Embryonic facial prominence (tissue), 1 donor: ENCODE measurements around the gene GULP1.
A peak's percentile ranks its signal among the peaks of the same experiment; 100 is the strongest.

ENCODE experiments used
- DNase-seq: peaks from one replicate; pipeline ENCODE4 v3.0.0-alpha.2; 2016; ENCODE audit errors: extremely low spot score

Gene GULP1

DNA sequence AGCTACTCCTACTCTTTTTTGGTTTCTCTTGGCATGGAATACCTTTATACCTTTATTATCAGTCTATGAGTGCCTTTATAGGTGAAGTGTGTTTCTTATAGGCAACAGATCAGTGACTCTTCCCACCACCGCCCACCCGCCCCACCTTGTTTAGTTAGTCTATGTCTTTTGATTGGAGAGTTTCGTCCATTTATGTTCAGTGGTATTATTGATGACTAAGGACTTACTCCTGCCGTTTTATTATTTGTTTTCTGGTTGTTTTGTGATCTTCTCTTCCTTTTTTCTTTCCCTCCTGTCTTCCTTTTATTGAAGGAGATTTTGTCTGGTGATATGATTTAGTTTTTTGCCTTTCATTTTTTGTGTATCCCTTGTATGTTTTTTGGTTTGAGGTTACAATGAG lies 179.5 kb downstream of the GULP1 start:
- no peak for DNase-seq

DNA sequence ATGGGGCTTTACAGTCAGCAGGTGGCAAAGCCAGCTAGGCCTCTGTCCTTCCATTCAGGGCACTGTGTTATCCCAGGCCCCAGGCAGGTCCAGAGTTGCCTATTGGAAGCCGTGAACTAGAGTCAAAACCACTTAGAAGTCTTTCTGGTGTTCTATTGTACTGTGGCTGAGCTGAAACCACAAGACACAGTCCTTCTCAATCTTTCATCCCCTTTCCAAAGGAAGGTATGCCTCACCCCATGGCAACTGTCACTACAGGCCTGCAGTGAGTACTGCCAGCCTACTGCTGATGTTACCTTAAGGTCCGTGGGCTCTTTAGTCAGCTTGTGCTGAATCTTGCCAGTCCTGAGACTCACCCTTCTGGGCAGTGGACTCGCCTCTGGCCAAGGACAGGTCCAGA lies 181.6 kb downstream of the GULP1 start:
- DNase-seq = no peak

DNA sequence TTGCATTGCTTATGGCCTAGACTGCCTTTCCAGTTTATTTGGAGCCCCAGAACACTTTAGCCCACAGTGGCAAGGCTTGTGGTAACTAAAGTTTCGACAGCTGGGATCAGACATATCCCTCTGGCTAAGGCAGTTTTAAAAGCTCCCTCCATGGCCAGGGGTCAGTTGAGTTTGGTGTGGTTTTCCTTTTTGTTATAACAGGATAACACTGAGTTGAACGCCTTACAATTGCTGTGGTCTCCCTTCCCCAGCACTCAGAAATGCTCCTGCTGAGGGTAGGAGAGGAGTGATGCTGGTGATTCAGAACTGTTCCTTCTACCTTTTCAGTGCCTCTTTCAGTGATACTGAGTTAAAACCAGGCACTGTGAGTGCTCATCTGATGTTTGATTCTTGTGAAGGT lies 182.6 kb downstream of the GULP1 start:
- DNase-seq = no peak

DNA sequence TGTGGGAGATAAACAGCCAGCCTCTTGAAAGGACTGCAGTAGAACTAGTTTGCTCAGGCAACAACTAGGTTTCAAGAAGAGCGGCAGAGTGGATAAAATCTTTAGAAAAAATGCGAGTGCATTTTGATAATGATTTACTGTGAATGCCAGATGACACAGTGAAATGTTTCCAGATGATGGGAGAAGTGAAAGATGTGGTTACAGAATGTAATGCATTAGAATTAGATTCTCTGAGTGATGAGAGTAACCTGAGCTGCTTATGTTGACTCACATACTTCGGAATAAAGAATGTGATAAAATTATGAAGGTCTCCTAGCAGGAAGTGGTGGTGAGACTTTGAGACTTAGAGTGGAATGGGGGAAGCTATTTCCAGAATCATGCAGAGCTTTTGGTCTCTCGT lies 184.3 kb downstream of the GULP1 start:
- DNase-seq = peak; percentile 8

DNA sequence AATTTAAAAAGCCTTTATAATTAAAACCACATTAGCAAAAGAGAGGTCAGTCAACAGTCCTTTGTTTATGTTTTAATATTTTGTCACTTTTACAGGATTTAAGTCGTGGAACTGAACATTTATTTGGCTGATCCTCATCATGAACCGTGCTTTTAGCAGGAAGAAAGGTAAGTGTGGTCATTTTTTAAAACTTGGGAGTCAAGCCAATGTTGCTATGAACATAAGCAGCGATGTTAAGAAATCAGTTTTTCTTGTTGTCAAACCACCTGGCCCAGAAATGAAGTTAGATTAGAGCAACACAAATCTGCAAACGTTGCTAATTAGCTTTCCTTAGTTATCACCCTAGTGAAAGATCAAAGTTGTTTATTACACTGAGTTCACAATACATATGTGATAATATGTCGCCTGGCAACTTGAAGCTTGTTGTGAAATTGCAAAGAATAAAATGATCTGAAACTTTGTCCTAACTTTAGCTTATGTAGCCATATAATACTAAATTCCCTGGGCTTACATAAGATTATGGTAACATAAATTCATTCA lies 186.0 kb downstream of the GULP1 start:
- DNase-seq = no peak

DNA sequence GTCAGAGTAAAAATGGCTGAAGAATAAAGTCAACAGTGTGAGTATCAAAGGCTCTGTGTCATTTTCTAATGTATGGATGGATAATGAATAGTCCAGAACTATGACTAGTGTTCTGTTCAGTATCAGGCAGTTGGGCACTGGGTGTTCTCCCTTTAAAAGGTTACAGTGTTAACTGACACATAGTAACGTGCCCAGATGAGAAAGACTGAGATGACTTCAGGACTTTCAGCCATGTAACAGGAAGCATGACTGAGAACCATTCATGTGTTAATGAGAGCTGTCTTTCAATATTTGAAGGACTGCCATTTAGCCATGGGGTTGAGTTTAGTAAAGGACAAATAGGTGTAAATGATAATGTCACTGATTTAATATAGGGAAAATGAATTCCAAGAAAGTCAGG lies 187.1 kb downstream of the GULP1 start:
- DNase-seq = no peak

DNA sequence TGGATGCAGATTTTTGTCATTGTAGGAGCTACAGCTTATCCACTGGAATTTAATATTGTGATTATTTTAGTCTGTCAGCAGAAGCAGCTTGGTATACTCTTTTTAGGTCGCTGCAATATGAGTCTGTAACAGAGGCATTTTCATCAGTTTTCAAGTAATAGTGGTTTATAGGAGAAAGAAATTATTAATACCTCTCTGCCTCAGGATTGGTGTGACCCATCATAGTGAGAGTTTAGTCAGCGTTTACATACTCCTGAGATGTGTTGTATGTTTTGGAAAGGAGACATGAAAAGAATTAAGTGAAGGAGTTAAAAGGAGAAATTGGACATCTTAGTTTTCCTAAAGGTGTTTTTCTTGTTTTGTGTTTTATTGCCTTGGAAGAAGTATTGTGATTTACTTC lies 189.8 kb downstream of the GULP1 start:
- no peak for DNase-seq

DNA sequence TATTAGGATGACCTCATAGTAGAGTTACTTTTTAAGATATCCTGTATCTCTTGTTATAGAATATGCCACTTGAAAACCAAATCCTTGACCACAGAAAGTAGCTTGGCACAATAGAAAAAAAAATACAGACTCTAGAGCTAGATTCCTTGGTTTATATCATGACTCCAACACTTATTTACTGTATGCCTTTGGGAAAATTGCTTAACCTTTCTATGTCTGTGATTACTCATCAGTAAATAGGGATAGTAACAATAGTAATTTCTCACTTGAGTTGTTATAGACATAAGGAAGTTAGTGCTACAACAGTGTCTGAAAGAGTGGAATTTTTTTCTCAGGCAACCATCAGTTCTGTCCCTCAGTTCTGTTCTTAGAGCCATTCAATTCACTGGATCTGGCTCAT lies 193.8 kb downstream of the GULP1 start:
- DNase-seq = no peak

DNA sequence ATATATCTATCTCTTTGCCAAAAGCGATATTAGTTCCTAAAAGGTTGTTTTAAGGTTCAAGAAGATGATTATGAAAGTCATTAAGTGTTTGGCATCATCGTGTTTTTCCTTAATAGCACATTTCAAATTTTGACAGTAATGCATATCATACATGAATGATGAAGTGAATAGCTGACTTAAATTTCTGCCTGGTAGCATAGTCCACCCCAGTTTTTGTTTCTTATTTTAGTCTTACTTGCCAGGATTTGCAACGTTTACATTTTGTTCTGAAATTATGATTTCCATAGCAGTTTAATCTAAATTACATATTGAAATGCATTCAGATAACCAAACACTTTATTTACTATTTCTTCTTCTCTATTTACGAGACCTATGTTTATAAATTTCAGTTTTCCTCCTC lies 201.1 kb downstream of the GULP1 start:
- no peak for DNase-seq

DNA sequence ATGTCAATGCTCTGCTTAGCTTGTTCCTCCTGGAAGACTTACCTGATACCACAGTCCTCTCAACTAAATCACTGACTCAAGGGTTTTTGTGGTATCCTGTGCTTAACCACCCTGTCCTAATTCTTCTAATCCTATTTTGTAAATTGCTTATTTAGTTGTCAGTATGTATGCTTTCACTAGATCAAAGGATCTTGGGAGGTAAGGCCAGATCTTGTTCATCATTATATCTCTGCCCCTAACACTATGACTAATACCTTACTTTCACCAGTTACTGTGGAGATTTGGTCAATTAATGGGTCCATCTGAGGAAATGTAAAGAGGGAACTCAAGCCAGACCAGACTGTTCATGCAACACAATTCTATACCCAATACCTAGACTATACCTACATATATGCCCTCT lies 203.2 kb downstream of the GULP1 start:
- DNase-seq = no peak

DNA sequence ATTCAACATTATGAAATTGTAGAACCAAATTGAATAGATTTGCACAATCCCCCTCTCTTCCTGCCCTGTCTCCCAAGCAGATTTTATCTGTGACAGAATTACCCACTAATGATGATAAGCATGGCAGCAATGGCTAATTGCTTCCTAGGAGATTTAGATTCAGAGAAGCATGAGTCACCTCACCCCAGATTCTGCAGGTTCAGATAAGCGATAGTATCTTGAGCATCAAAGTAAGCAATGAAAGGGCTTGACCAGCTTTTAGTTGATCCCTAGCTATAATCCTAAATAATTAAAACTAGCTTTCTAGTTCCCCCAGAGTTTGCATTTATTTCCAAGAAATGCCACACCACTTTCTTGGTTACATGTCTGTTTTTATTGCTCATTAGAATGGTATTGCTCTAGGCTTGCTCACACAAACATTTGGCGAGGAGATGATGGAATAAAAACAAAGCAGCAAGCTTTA lies 204.3 kb downstream of the GULP1 start:
- no peak for DNase-seq

DNA sequence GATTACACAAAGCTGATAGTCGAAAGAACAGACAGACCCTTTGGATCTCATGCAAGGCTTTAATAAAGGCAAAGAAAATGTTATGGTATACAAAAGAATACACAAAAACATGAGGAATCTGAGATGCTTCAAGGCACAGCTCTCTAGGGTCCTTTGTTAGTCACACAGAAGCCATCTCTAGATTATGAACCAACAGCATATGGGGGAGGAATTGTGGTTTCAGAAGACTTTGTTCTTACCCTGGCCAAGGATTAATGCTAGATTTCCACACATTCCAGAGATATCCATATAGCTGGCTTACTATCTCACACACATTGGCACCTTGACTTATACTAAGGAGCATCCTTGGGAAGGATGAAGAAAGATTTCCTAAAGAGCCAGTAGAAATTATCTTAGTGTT lies 206.1 kb downstream of the GULP1 start:
- no peak for DNase-seq

DNA sequence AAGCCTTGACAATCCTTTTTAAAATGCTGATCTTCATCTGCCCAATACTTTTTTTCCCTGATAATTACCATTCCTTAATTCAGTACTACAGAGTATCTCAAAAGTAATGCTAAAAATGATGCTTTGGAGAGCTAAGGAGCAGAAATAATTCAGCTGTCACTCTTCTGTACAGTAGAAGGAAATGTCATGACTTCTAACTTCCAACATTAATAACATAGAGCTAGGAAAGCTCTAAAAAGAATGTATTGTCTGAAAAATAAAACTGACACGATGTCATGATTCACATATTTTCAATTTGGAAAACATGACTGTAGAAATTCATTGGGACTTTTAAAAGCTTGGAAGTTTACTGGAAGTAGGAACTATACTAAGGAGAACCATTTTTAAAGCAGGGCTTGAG lies 212.3 kb downstream of the GULP1 start:
- no peak for DNase-seq

DNA sequence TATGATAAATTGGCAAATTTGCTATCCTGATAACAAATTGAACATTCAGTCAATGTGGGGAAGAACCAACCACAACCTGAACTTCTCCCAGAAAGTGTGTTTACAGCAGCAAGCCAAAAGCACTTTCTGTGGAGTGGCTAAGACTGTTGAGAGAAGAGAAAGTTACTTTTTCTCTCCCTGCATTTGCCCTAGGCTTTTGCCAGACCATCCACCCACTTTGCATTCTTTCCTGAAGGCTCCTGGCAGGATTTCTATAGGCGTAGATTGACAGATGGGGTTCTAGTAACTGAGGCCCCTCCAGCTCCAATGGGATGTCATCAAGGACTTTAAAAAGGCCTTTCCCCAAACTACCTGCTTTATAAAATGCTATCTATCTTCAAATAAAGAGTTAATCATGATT lies 215.2 kb downstream of the GULP1 start:
- DNase-seq = no peak

DNA sequence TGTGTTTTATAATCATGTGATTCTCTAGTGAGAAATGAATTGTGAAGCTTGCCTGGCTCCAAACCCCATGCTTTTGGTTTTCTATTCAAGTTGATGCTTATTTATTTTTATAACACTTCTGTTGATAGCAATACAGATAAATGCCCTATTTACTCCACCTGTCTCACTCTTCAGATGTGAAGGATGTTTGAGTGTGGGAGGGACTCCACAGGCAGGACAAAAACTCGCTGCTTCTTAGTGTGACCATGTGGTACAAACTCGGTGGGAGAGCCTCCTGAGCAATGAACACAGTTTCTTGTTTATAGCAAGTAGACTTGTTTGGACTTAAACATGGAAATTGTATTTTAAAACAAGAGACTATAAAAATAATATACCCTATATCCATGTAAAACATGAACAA lies 219.7 kb downstream of the GULP1 start:
- DNase-seq = no peak

DNA sequence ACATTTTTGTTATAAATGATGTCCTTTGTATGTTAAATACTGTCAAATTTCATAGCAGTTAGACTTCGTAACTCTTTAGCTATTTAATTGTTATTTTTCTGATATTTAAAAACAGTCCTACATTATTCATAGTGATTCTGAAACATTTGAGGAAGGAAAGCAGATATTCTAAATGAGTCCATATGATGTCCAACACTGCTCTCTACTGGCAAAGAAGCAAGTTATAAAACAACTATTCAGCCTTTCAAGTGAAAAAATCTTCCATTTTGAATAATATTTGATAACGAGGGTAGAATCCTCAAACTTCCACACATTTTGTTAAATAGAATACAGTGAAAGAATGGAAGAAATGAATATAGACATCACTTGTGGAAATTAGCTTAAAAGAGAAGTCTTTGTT lies 220.8 kb downstream of the GULP1 start:
- DNase-seq = peak; percentile 66

DNA sequence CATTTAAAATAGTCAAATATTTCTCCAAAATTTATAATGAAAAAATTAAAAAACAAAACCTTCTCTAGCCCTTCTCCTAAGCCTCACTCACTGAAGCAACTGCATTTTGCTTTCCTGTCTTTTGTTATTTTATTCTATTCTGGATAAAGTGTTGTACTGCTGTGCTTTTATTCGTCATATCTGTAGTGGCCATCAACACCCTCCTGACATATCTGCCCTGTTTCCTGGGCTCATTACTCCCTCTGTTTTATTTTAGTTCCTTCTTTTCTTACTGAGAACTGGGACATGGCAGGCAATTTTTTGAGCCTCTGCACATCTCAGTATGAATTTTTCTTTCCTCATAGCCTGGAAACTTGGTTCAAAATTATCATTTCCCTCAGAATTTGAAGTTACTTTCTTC lies 224.2 kb downstream of the GULP1 start:
- DNase-seq = no peak

DNA sequence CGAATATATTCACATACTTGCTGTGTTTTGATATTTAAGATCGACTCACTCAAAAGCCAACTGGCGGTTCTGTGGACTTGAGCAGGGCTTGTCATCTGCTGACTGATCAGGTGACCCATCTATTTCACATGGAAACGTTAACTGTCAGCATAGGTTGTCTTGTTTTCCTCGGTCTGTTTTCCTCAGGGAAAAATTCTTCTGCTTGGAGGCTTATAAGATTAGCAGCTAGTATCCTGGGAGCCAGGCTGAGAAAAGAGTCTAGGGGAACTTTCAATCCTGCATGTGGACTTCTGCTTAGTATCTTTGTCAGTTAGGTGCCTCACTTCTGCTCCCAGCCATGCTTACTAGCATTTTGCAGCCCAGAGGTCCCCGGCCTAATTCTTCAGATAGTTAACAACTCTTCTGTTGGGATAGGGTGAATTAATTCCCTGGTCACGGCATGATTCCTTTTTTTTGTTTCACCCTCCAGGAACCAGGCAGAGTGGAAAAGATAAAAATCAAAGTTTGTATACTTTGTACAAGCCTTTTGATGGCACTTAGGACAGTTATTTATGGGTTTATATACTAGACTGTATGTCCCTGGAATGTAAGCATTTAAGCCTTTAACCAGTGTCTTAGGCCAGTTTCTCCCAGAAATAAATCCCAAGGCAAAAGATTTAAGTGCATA lies 226.0 kb downstream of the GULP1 start:
- DNase-seq = no peak

DNA sequence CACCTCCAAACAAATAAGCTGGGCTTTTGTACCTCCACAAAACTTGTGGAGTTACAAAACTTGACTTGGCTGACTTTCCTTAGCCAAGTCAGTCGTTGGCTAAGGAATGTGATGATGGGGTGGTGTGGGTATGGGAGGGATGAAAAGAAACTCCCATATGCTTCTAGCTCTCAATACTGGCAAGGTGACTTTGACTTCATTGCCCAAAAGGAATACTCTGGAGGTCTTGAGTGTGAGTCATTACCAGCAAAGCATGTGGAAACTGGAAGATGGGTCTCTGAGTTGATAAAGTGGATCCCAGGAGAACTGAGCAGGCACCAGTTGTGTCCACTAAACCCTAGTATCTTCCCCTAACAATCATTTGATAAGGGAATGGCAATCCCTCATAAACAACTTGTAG lies 226.7 kb downstream of the GULP1 start:
- no peak for DNase-seq

DNA sequence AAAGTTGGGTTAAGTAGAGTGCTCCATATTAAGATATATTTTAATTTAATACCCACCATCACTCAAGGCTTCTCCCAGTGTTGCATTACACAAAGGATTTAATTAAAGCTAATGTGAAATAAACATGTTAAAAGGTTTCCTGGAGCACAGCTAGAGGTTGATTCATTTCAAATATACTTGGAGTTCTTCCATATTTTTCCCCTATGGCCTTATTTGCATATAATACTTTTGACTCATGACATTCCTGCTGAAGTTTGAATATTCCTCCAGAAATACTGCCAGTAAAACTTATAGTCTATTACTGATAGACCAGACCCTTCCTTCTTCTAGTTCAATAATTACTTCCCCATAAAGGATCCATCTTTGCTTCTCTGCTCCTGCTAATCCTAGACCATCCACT lies 227.5 kb downstream of the GULP1 start:
- DNase-seq = no peak

DNA sequence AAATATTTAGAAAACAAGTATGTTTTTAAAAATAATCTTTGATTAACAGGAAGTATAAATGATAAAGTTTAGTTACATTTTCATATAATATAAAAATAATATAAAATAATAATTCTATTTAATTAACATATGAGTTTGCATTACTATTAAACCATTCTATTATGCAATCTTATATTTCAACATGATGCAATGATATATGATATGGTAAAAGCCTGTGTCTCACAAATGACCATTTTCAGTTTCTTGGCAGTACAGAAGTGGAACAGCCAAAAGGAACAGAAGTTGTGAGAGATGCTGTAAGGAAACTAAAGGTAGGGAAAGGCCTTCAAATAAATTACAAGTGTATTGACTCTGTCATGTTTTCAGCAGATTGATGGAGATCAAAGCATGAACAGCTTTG lies 230.8 kb downstream of the GULP1 start:
- DNase-seq = no peak

DNA sequence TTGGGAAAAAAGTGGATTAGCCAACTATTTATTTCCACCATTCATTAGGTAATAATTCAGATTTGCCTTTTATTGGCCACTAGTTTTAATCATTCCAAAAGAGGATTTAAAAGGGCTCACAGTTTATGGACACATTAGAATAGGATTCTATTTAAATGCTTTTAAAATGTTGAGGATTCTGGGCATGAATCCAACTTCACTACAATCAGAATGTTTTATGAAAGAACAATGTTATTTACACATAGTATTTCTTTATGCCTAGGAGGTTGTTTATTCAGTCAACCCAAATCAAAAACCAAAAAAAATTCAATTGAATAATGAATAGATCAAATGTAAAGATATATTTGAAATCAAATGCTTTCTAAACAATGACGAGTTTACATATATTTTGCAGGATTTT lies 232.2 kb downstream of the GULP1 start:
- DNase-seq = no peak

DNA sequence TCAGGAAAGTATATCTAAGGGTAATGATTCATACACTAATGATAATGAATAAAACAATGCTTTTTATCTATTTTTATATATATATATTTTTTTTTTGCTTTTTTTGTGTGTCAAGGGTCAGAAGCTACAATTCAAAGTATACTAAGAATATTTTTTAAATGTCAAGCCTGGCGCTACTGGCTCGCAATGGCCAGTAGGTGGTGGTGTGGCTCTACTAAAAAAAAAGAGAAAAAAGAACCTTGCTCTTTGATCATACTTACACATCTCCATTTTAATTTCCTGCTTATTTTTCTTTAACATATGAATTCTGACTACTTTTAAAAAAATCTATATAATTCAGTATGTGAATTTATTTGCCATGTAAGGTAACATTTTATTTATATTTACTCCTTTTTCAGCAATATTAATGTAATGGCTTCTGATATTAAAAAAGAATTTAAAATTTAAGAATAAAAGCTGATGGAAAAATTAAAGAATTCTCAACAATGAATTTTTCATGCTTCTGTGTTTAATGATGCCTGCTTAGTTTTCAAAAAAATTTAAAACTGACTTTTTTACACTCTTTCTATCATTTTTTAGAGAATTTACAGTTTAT lies 232.9 kb downstream of the GULP1 start:
- peak; percentile 72 for DNase-seq

DNA sequence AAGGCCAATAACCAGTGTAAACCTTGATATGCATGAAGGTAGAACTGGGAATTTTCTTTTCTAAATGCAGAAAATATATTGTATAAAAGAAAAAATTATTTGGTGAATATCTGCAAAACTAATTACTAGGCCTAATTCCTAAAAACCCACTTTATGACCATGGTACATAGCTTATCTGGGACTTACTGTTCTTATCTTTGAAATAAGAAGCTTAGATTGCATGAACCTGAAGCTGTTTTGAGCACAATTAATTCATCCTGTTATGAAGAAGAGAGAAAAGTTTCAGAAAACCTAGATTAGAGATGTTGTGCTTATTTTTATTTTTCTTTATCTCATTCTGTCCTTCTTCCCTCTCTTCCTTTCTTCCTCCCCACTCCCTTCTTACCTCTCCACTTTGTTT lies 235.0 kb downstream of the GULP1 start:
- no peak for DNase-seq
